ENCODE results near the gene SCD.

Gene SCD

DNA sequence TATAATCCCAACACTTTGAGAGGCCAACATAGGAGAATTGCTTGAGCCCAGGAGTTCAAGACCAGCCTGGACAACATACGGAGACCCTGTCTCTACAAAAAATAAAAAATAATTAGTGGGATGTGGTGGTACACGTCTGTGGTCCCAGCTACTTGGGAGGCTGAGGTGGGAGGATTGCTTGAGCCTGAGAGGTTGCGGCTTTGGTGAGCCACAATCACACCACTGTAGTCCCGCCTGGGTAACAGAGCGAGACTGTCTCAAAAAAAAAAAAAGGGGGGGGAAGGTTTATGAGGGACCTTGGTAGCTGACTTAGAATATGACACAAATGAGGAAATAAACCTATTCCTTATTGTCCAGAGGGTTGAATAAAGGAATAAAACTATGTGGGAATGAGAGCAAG lies 30.8 kb downstream of the SCD start:
- no peak for TF ChIP-seq PATZ1 (CRISPR knock-in tag; IDR thresholded peaks at IDR 0.05; ENCODE audit: borderline replicate concordance)
- no peak for TF ChIP-seq OSR1 (CRISPR knock-in tag; IDR thresholded peaks at IDR 0.05)
- TF ChIP-seq RARB (CRISPR knock-in tag; IDR thresholded peaks at IDR 0.05): no peak
- no peak for TF ChIP-seq ISL1 (CRISPR knock-in tag; IDR thresholded peaks at IDR 0.05)
- TF ChIP-seq ARNTL (CRISPR knock-in tag; IDR thresholded peaks at IDR 0.05; ENCODE audit: borderline replicate concordance, low read depth): no peak
- TF ChIP-seq SNAI2 (CRISPR knock-in tag; IDR thresholded peaks at IDR 0.05): no peak
- TF ChIP-seq, protein P1, sequence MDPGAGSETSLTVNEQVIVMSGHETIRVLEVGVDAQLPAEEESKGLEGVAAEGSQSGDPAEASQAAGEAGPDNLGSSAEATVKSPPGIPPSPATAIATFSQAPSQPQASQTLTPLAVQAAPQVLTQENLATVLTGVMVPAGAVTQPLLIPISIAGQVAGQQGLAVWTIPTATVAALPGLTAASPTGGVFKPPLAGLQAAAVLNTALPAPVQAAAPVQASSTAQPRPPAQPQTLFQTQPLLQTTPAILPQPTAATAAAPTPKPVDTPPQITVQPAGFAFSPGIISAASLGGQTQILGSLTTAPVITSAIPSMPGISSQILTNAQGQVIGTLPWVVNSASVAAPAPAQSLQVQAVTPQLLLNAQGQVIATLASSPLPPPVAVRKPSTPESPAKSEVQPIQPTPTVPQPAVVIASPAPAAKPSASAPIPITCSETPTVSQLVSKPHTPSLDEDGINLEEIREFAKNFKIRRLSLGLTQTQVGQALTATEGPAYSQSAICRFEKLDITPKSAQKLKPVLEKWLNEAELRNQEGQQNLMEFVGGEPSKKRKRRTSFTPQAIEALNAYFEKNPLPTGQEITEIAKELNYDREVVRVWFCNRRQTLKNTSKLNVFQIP (CRISPR knock-in tag; IDR thresholded peaks at IDR 0.05; ENCODE audit: borderline replicate concordance, low read depth): no peak
- TF ChIP-seq TOX (CRISPR knock-in tag; IDR thresholded peaks at IDR 0.05; ENCODE audit: borderline replicate concordance): no peak
- no peak for TF ChIP-seq GLIS3 (CRISPR knock-in tag; IDR thresholded peaks at IDR 0.05)
- TF ChIP-seq CSDC2 (CRISPR knock-in tag; IDR thresholded peaks at IDR 0.05): no peak
- no peak for TF ChIP-seq BACH2 (CRISPR knock-in tag; IDR thresholded peaks at IDR 0.05; ENCODE audit: borderline replicate concordance)
- no peak for TF ChIP-seq ESRRG (CRISPR knock-in tag; IDR thresholded peaks at IDR 0.05)
- TF ChIP-seq ZFP30 (CRISPR knock-in tag; IDR thresholded peaks at IDR 0.05): no peak
- TF ChIP-seq CSRNP3 (CRISPR knock-in tag; IDR thresholded peaks at IDR 0.05): no peak
- TF ChIP-seq, protein P2, sequence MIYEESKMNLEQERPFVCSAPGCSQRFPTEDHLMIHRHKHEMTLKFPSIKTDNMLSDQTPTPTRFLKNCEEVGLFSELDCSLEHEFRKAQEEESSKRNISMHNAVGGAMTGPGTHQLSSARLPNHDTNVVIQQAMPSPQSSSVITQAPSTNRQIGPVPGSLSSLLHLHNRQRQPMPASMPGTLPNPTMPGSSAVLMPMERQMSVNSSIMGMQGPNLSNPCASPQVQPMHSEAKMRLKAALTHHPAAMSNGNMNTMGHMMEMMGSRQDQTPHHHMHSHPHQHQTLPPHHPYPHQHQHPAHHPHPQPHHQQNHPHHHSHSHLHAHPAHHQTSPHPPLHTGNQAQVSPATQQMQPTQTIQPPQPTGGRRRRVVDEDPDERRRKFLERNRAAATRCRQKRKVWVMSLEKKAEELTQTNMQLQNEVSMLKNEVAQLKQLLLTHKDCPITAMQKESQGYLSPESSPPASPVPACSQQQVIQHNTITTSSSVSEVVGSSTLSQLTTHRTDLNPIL (CRISPR knock-in tag; IDR thresholded peaks at IDR 0.05; ENCODE audit: low read depth): no peak
- TF ChIP-seq, protein P3, sequence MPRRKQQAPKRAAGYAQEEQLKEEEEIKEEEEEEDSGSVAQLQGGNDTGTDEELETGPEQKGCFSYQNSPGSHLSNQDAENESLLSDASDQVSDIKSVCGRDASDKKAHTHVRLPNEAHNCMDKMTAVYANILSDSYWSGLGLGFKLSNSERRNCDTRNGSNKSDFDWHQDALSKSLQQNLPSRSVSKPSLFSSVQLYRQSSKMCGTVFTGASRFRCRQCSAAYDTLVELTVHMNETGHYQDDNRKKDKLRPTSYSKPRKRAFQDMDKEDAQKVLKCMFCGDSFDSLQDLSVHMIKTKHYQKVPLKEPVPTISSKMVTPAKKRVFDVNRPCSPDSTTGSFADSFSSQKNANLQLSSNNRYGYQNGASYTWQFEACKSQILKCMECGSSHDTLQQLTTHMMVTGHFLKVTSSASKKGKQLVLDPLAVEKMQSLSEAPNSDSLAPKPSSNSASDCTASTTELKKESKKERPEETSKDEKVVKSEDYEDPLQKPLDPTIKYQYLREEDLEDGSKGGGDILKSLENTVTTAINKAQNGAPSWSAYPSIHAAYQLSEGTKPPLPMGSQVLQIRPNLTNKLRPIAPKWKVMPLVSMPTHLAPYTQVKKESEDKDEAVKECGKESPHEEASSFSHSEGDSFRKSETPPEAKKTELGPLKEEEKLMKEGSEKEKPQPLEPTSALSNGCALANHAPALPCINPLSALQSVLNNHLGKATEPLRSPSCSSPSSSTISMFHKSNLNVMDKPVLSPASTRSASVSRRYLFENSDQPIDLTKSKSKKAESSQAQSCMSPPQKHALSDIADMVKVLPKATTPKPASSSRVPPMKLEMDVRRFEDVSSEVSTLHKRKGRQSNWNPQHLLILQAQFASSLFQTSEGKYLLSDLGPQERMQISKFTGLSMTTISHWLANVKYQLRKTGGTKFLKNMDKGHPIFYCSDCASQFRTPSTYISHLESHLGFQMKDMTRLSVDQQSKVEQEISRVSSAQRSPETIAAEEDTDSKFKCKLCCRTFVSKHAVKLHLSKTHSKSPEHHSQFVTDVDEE (CRISPR knock-in tag; IDR thresholded peaks at IDR 0.05): no peak
- no peak for ATAC-seq

- TF ChIP-seq BACH2 (CRISPR knock-in tag; IDR thresholded peaks at IDR 0.05; ENCODE audit: borderline replicate concordance): no peak
- no peak for TF ChIP-seq ZFP3 (CRISPR knock-in tag; IDR thresholded peaks at IDR 0.05)
- no peak for ATAC-seq
Measured at GRCh38 chr10:100380400-100380799, 33.4 kb downstream of the SCD start.

DNA sequence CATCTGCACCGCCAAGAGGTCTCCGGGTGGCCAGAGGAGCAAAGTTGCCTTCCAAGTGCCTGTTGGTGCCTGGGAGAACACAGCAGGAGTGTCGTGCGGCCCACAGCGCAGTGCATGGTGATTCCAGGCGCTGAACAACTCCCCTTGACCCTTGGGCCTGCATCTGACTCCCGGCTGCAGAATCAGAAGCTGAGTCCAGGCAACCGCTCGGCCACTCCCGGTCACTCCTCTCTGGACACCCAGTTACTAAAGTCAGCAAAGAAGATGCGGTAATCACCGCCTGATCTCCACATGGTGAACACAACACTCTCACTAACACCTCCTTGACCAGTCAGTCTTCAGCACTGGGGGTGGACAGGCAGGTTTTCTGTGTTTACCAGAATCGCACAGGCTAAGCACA lies 35.5 kb downstream of the SCD start:
- ATAC-seq: no peak
- no peak for TF ChIP-seq RARB (CRISPR knock-in tag; IDR thresholded peaks at IDR 0.05)

DNA sequence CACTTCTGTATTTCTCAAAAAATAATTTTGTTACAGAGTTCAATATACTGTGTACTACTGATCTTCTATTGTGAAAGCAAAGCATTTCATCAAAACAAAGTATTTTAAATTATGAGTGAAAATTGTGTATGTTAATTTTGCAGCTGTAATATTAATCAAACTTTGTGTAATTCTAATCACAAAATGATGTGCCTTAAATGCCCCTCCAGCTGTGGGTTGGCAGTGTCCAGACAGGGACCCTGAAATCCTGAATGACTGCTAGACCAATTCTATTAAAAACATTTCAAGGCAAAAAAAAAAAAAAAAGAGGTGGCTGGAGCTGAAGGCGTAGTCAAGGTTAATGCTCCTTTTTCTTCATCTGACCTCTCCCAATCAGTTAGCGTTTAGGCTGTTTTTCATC lies 36.2 kb downstream of the SCD start:
- ATAC-seq: no peak
- TF ChIP-seq PPARA (CRISPR knock-in tag; IDR thresholded peaks at IDR 0.05; ENCODE audit: borderline replicate concordance) (no peak), ZFP30 (CRISPR knock-in tag; IDR thresholded peaks at IDR 0.05) (no peak), ISL1 (CRISPR knock-in tag; IDR thresholded peaks at IDR 0.05) (no peak), CSRNP3 (CRISPR knock-in tag; IDR thresholded peaks at IDR 0.05) (no peak), TCF4 (CRISPR knock-in tag; IDR thresholded peaks at IDR 0.05; ENCODE audit: borderline replicate concordance) (no peak), ZNF565 (CRISPR knock-in tag; conservative IDR thresholded peaks at IDR 0.05; ENCODE audit: low read depth) (no peak), ZNF8 (CRISPR knock-in tag; IDR thresholded peaks at IDR 0.05) (no peak), ZFP3 (CRISPR knock-in tag; IDR thresholded peaks at IDR 0.05) (no peak), SNAI2 (CRISPR knock-in tag; IDR thresholded peaks at IDR 0.05) (no peak), OSR1 (CRISPR knock-in tag; IDR thresholded peaks at IDR 0.05) (no peak)
- TF ChIP-seq, protein P2 (CRISPR knock-in tag; IDR thresholded peaks at IDR 0.05; ENCODE audit: low read depth): no peak
- TF ChIP-seq, protein P1 (CRISPR knock-in tag; IDR thresholded peaks at IDR 0.05; ENCODE audit: borderline replicate concordance, low read depth): no peak

Measured in SK-N-SH treated with all-trans-retinoic acid at 6 μM for 48 hours (cell line).